Calu3 (cell line): ENCODE measurements around the gene LAMB3. TPM values are rescaled to one million over a fixed set of nuclear protein-coding genes. Genes with fewer than 3 reads are reported as not detected.

Source experiments
- BruUV-seq: library from RNA; stranded (reverse); fragments of 400-500 nt; replicated peaks from 2 replicates; lab custom pipeline; 2021; lab: Mats Ljungman, UMichigan
- CTCF ChIA-PET: fragments of 300-600 bp; sonication (Branson Sonifier 250); formaldehyde crosslinking; loops from one replicate; lab custom pipeline; 2022; ENCODE audit warnings: antibody characterized with exemption; lab: Charles Lee
- DNase-seq: peaks from one replicate; pipeline ENCODE4 v3.0.0; 2022
- H3K27ac Mint-ChIP-seq: one replicate; pipeline ENCODE4 v1.8.0; 2022; ENCODE audit warnings: mixed read lengths; ENCODE audit not compliant: unreplicated experiment
- H3K27me3 Mint-ChIP-seq: one replicate; pipeline ENCODE4 v1.8.0; 2022; ENCODE audit warnings: mixed read lengths; ENCODE audit not compliant: unreplicated experiment
- H3K36me3 Mint-ChIP-seq: one replicate; pipeline ENCODE4 v1.8.0; 2022; ENCODE audit warnings: mild to moderate bottlenecking, moderate library complexity, mixed read lengths; ENCODE audit not compliant: insufficient read depth, unreplicated experiment
- H3K4me1 Mint-ChIP-seq: one replicate; pipeline ENCODE4 v1.8.0; 2022; ENCODE audit warnings: mild to moderate bottlenecking, low read depth, mixed read lengths; ENCODE audit not compliant: unreplicated experiment
- H3K4me3 Mint-ChIP-seq: one replicate; pipeline ENCODE4 v1.8.0; 2022; ENCODE audit warnings: mild to moderate bottlenecking, low read depth, moderate library complexity, mixed read lengths; ENCODE audit not compliant: unreplicated experiment
- H3K9me3 Mint-ChIP-seq: one replicate; pipeline ENCODE4 v1.8.0; 2022; ENCODE audit warnings: low read depth, mixed read lengths; ENCODE audit not compliant: unreplicated experiment
- CTCF ChIP-seq: fragments of 200-600 bp; IDR thresholded peaks from one replicate; pipeline ENCODE4 v1.8.0; 2022; ENCODE audit warnings: antibody characterized with exemption; ENCODE audit not compliant: unreplicated experiment
- intact Hi-C: fragments of 100-400 bp; cut with micrococcal nuclease; formaldehyde crosslinking; loops from one replicate; pipeline ENCODE4 v1.10.0; 2022; ENCODE audit not compliant: unreplicated experiment
- total RNA-seq: library from RNA; stranded (reverse); gene quantifications from 2 replicates; pipeline ENCODE4 v1.2.3, GENCODE V29; 2022

The LAMB3 gene
- total RNA-seq, 1 experiment from 2014 or later: 331 TPM

DNA sequence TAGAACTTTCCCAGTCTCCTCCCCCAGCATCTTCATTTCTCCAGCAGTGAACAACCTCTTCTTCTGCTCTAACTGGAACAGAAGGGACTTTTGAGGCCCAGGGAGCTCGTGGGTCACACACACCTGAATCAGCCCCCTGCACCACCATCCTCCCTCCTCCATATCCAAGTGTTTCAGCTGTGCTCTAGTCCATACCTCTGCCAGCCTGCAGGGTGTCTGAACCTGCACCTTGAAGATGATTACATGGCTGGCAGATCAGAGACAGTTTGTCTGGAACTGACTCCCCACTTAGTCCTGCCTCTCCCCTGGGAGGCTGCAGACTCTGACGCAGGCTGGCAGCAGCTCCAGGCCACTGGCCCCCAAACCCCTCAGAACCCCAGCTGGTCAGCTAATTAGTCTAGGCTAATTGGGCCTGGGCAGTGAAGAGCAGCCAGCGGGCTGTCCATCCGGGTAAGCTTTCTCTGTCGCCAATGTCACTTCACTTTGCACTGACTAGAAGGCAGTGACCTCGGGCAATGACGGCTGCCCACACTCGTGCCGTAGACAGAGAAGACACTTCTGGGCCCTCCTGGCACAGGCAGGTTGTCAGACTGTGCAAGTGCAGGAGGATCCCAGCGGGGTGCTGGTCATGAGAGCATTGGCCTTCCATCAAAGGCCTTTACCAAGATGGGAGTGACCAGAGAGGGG is 56.5 kb downstream of the LAMB3 start:
- no peaks in the 10 kb centered on the region for H3K36me3 Mint-ChIP-seq
- BruUV-seq: no TSS peak
- no peak for TF ChIP-seq CTCF
- peaks cover 84% of the 10 kb centered on the region for H3K27me3 Mint-ChIP-seq
- no peaks in the 10 kb centered on the region for H3K9me3 Mint-ChIP-seq
- intact Hi-C loops: no loop called here
- CTCF ChIA-PET: no interaction called here
- no peaks in the 10 kb centered on the region for H3K4me1 Mint-ChIP-seq
- no peak overlapping the region for H3K27ac Mint-ChIP-seq
- no peak overlapping the region for H3K4me3 Mint-ChIP-seq
- no peak for DNase-seq

DNA sequence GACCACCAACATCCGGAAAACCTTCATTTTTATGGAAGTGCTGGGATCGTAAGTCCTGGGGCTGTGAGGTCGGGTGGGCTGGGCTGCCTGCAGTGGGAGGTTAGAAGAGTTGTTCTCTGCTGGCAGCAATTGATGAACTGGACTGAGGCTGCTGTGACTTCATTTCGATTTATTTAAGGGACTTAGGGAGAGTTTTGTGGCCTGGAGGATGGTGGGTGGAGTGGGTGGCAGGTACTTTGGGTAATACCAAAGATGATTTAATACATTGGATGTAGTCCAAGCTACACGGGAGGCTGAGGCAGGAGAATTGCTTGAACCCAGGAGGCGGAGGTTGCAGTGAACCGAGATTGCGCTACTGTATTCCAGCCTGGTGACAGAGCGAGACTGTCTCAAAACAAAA is 57.2 kb downstream of the LAMB3 start:
- Mint-ChIP-seq H3K27me3 (peaks cover 84% of the 10 kb centered on the region), H3K4me1 (no peaks in the 10 kb centered on the region), H3K9me3 (no peaks in the 10 kb centered on the region), H3K36me3 (no peaks in the 10 kb centered on the region), H3K27ac (no peak overlapping the region), H3K4me3 (no peak overlapping the region)
- intact Hi-C loops: no loop called here
- CTCF ChIA-PET: no interaction called here
- no peak for TF ChIP-seq CTCF
- no peak for DNase-seq
- BruUV-seq: no TSS peak

DNA sequence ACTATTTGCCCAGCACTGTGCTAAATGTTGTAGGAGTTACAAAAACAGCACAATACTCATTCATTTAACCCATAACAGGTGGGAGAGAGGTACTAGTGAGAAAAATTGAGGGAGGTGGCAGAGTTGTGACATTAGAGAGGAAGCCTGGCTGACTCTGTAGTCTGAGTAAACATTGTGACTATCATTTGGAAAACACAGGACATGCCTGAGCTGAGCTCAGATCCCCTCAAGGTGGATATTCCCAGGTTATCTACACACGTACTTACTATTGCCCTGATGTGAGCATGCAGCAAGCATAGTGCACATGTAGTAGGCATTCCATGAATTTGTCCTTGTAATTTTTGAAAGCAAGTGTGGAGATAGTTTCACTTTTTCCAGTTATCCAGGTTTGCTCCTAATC is 57.8 kb downstream of the LAMB3 start:
- peaks cover 84% of the 10 kb centered on the region for H3K27me3 Mint-ChIP-seq
- H3K27ac Mint-ChIP-seq: no peak overlapping the region
- no peak for DNase-seq
- no peaks in the 10 kb centered on the region for H3K4me1 Mint-ChIP-seq
- no peak for TF ChIP-seq CTCF
- H3K9me3 Mint-ChIP-seq: no peaks in the 10 kb centered on the region
- no peak overlapping the region for H3K4me3 Mint-ChIP-seq
- intact Hi-C loops: no loop called here
- BruUV-seq: no TSS peak
- CTCF ChIA-PET: no interaction called here
- H3K36me3 Mint-ChIP-seq: no peaks in the 10 kb centered on the region

DNA sequence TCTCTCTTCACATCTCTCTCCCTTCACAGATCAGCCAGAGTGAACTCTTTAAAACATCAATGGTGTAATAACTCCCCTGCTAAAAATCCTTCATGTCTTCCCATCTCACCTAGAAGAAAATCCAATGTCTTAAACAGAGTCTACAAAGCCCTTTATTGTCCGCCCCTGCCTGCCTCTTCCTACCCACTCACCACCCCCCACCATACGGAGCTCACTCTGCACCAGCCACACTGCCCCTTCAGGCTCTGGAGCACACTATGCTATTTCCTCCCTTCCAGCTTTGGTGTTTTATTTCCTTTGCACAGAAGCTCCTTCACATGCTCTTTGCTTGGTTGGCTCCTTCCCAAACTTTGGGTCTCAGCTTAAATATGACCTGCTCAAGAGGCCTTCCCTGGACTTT is 58.5 kb downstream of the LAMB3 start:
- Mint-ChIP-seq H3K4me1 (no peaks in the 10 kb centered on the region), H3K4me3 (no peak overlapping the region), H3K36me3 (no peaks in the 10 kb centered on the region), H3K27me3 (peaks cover 84% of the 10 kb centered on the region), H3K9me3 (no peaks in the 10 kb centered on the region), H3K27ac (no peak overlapping the region)
- CTCF ChIA-PET: no interaction called here
- TF ChIP-seq CTCF: no peak
- no peak for DNase-seq
- no TSS peak for BruUV-seq
- intact Hi-C loops: no loop called here
